Omental fat pad (tissue), 4 donors: ENCODE data around the gene NT5DC1. TPM values are rescaled to one million over a fixed set of nuclear protein-coding genes. Genes with fewer than 3 reads are reported as not detected.

Experiments used
- ATAC-seq: fragments of 150-250 bp; one replicate; pipeline ENCODE4 v1.9.1; 2016; ENCODE audit warnings: mild to moderate bottlenecking, moderate library complexity; ENCODE audit not compliant: low FRiP score
- DNase-seq: peaks from one replicate; pipeline ENCODE4 v3.0.0-alpha.2; 2019; ENCODE audit warnings: low spot score
- total RNA-seq, 4 donors: library from RNA; depleted of rRNA; stranded (reverse); fragments of >200 nt; gene quantifications; one replicate each; pipeline ENCODE4 v1.1.0, GENCODE V29; 2016
- TF ChIP-seq, protein P1 (sequence below), 3 donors: fragments of 450-650 bp; IDR thresholded peaks; one replicate each; pipeline ENCODE4 v1.5.1; 2016 to 2017; ENCODE audit warnings: antibody characterized with exemption in 3 of 3, mild to moderate bottlenecking in 3 of 3, moderate library complexity in 2 of 3

Gene NT5DC1
- total RNA-seq, 4 donors from 2014 or later = 6.1 to 8.7 (median 8.2) TPM

- DNase-seq (no peak), ATAC-seq (no peak)
- TF ChIP-seq, protein P1, sequence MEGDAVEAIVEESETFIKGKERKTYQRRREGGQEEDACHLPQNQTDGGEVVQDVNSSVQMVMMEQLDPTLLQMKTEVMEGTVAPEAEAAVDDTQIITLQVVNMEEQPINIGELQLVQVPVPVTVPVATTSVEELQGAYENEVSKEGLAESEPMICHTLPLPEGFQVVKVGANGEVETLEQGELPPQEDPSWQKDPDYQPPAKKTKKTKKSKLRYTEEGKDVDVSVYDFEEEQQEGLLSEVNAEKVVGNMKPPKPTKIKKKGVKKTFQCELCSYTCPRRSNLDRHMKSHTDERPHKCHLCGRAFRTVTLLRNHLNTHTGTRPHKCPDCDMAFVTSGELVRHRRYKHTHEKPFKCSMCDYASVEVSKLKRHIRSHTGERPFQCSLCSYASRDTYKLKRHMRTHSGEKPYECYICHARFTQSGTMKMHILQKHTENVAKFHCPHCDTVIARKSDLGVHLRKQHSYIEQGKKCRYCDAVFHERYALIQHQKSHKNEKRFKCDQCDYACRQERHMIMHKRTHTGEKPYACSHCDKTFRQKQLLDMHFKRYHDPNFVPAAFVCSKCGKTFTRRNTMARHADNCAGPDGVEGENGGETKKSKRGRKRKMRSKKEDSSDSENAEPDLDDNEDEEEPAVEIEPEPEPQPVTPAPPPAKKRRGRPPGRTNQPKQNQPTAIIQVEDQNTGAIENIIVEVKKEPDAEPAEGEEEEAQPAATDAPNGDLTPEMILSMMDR (IDR thresholded peaks at IDR 0.05) = no peak
These were observed 38.2 kb upstream of the NT5DC1 start for GRCh38 chr6:116062496-116062895.

DNA sequence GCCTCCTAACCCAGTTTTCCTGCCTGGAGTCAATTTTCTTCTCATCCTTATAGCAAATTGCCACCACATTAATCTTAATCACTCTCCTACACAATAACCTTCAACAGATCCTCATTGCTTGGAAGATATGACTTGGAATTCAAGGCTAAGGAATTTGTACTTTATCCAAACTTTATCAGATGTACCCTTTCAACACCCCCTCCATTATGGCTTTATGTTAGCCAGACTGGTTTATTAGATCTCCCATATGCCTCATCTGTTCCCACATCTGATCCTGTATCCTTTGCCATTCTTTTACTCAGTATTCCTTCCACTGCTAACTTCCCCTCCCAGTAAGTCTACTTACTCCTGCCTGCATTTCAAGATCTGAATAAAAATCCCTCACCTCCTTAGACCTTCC is 36.0 kb upstream of the NT5DC1 start:
- no peak for ATAC-seq
- TF ChIP-seq, protein P1 (IDR thresholded peaks at IDR 0.05) = no peak
- no peak for DNase-seq

GRCh38 chr6:116066789-116067188 is 33.9 kb upstream of the NT5DC1 start:
- DNase-seq = no peak
- TF ChIP-seq, protein P1 (IDR thresholded peaks at IDR 0.05) = no peak
- no peak for ATAC-seq

DNA sequence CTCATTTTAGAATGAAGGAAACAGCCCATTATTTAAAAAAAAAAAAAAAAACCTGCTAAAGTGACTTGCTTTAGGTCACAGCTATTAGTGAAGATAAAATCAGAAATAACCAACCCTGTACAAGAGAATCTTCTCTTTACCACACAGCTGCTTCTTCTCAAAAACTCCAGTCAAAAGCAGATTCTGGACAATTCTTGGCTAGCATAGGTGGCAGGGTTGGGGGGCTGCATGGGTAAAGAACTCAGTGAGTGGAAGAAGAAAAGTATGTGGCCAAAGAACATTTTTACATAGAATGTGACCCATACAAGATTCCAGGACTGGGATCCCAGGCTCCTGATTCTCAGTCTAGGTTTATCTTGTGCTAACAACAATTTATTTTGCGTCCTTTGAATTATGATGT is 30.6 kb upstream of the NT5DC1 start:
- TF ChIP-seq, protein P1 (IDR thresholded peaks at IDR 0.05) = no peak
- ATAC-seq = no peak
- no peak for DNase-seq

DNA sequence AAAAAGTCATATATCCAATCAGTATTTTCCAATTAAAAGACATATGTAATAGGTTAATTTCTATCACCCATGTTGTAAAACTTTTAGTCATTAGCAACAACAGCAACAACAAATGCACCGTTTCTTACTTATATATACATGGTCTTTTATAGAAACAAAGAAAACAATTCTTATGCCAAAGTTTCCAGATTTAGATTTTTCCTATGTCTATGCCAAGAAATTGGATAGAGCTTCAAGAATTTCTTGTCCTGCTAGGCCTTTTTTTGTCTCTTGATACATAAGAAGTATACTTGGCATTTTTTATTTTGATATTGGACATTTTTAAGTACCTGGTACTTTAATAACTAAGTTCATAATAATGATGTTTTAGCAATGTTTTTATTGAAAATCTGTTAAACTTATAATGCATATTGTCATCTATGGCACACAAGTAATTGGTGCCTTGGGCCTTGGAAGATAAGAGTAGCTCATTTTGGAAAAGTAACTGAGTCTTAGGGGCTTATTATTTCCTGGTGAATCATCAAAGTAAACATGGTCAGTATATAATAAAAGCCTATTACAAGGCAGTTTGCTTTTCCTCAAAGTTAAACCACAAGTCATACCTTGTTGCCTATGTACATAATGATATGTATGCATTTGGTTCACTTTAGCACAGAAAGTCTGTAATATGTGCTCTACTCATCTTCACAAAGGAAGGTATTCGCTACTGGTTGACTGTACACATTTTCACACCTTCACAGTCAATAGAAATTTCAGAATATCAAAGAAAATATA is 29.9 kb upstream of the NT5DC1 start:
- ATAC-seq (no peak), DNase-seq (no peak)
- TF ChIP-seq, protein P1 (IDR thresholded peaks at IDR 0.05) = no peak

- DNase-seq = no peak
- no peak for ATAC-seq
- TF ChIP-seq, protein P1 (IDR thresholded peaks at IDR 0.05) = no peak
These were observed 28.3 kb upstream of the NT5DC1 start for GRCh38 chr6:116072368-116072767.

- no peak for ATAC-seq
- DNase-seq = no peak
- TF ChIP-seq, protein P1 (IDR thresholded peaks at IDR 0.05) = no peak
These were observed 26.8 kb upstream of the NT5DC1 start for GRCh38 chr6:116073765-116074440.
